D721Med (cell line): Measurements from ENCODE around the gene TMTC1.

Source experiments
- DNase-seq: peaks from one replicate; pipeline ENCODE4 v3.0.0; 2011; ENCODE audit warnings: low spot score; ENCODE audit not compliant: insufficient read length
- FAIRE-seq: peaks from 2 replicates; lab custom pipeline; 2011; peaks lifted over from hg19 to GRCh38; lab: Jason Lieb, UNC
- TF ChIP-seq, protein P1 (sequence below): IDR thresholded peaks from 2 replicates; pipeline ENCODE4 v1.5.1; 2012; ENCODE audit warnings: mild to moderate bottlenecking, control low read depth; ENCODE audit not compliant: insufficient read depth; ENCODE audit errors: missing control alignments

TMTC1 gene

DNA sequence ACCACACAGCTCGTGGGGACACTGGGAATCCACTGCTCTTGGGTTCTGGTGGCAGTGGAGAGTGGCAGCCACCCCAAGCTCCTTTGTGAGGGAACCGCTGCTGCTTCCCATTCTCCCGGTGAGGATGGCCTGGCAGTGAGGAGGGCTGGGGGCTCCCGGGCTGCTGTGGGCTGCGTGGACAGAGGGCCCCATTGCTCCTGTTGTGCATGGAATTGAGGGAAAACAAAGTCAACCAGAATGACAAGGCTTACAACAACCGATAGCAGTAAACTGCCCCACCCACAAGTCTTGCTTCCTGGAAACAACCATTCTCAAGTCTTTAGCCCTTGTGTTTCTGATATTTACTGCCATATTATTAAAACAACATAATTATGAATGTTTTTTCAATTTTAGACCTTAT, 32.1 kb downstream of the TMTC1 start:
- TF ChIP-seq, protein P1, sequence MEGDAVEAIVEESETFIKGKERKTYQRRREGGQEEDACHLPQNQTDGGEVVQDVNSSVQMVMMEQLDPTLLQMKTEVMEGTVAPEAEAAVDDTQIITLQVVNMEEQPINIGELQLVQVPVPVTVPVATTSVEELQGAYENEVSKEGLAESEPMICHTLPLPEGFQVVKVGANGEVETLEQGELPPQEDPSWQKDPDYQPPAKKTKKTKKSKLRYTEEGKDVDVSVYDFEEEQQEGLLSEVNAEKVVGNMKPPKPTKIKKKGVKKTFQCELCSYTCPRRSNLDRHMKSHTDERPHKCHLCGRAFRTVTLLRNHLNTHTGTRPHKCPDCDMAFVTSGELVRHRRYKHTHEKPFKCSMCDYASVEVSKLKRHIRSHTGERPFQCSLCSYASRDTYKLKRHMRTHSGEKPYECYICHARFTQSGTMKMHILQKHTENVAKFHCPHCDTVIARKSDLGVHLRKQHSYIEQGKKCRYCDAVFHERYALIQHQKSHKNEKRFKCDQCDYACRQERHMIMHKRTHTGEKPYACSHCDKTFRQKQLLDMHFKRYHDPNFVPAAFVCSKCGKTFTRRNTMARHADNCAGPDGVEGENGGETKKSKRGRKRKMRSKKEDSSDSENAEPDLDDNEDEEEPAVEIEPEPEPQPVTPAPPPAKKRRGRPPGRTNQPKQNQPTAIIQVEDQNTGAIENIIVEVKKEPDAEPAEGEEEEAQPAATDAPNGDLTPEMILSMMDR: no peak
- no peak for DNase-seq
- FAIRE-seq: no peak

- DNase-seq: no peak
- no peak for FAIRE-seq
- TF ChIP-seq, protein P1: no peak
These were observed 32.9 kb downstream of the TMTC1 start for GRCh38 chr12:29750928-29751220.

DNA sequence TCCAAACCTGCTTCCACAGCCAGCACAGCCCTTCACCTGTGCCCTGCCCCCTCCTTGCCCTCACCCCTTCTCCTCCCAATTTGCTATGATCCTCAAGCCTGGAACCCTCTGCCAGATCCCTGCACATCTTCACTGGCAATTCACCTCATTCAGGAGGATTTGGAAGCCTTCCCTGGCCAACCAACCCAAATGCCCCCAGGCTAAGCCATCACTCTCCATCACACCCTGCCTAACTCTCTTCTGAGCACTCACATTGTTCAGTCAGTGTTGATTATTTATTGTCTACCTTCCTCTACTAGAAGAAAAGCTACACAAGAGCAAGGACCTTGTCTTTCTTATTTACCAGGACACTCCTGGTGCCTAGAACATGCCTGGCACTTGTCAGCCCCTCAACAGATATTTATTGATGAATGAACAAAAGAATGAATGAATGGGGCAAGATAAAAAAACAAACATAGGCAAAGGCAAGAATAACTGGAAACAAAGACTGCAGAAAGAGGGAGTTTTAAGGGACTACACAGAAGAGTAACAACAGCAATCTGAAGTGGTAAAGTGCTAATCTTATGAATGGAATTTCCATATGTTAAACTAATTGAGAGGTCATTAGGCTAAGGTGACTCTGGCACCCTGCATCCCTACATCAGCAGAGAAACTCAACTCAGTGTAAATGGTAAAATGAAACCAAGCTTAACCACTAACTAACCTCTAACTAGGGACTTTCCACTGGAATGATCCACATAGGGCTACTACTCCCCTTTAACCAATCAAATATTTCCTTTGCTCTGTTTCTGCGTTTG, 33.4 kb downstream of the TMTC1 start:
- FAIRE-seq: no peak
- no peak for DNase-seq
- TF ChIP-seq, protein P1: no peak

DNA sequence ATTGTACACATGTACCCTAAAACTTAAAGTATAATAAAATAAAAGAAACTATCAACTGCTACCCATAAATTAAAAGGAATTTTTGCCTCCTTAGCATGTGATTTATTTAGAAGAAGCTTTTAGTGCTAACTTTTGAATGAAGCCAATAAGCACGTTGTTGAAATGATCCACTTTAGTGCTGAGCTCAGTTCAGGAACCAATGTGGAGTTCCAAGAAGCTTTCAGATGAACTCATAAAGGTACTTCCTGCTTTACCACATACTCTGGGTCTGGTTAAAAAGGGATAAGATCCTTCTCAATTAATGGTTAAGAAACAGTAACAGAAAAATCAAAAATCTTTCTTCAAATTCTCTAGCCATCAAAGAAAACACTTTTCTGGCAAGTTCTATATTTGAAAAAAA, 39.4 kb downstream of the TMTC1 start:
- no peak for FAIRE-seq
- TF ChIP-seq, protein P1: no peak
- no peak for DNase-seq

- TF ChIP-seq, protein P1: no peak
- DNase-seq (no peak), FAIRE-seq (no peak)
These were observed 39.9 kb downstream of the TMTC1 start for GRCh38 chr12:29743801-29744200.

DNA sequence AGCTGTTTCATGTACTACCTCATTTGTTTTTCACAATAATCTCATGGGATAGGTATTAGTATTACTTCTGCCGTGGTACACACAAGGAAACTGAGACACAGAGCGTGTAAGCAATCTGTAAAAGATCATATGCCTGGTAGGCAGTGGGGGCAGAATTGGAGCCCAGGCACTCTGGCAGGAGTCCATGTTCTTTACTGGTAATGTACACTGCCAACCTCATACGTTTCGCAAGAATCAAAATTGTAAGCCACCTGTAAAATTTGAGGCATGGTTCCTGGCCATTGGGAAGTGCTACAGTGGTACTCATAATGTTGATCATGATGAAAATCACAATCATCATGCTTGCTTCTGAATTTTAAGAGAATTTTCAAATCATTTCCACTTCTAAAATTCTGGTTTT, 40.7 kb downstream of the TMTC1 start:
- FAIRE-seq: no peak

GRCh38 chr12:29742646-29743045, 41.1 kb downstream of the TMTC1 start:
- TF ChIP-seq, protein P1: no peak
- FAIRE-seq: no peak
- DNase-seq: no peak

More for the DNA sequence above, 40.7 kb downstream of the TMTC1 start:
- TF ChIP-seq, protein P1: no peak
- no peak for DNase-seq
